H1 (cell line): ENCODE data around the gene PKD2. TPM values are rescaled to one million over a fixed set of nuclear protein-coding genes. Genes with fewer than 3 reads are reported as not detected.

ENCODE experiments used
- CTCF ChIA-PET: fragments of 300-600 bp; sonication (Branson Sonifier 250); formaldehyde crosslinking; loops from one replicate; lab custom pipeline; 2021; ENCODE audit not compliant: partially characterized antibody; lab: Charles Lee
- POLR2A ChIA-PET: fragments of 300-600 bp; sonication (Branson Sonifier 250); formaldehyde crosslinking; loops from one replicate; lab custom pipeline; 2021; ENCODE audit warnings: inconsistent platforms; ENCODE audit not compliant: partially characterized antibody; lab: Charles Lee
- DNase-seq, 2 experiments: peaks; one replicate each; pipeline versions ENCODE4 v3.0.0 to v3.0.0-alpha.2; 2010 to 2022; ENCODE audit warnings: low spot score in 2 of 2, low read depth in 1 of 2, mixed read lengths in 1 of 2
- FAIRE-seq: peaks from 2 replicates; lab custom pipeline; 2011; peaks lifted over from hg19 to GRCh38; lab: Jason Lieb, UNC
- H2AFZ ChIP-seq: 2 replicates; pipeline ENCODE4 v1.8.1; 2012; ENCODE audit warnings: low read length, inconsistent platforms
- H2AK5ac ChIP-seq: 2 replicates; pipeline ENCODE4 v1.6.1; 2013; ENCODE audit warnings: low read depth, low read length
- H2BK120ac ChIP-seq: replicated peaks from 2 replicates; pipeline ENCODE3; 2013; ENCODE audit warnings: low read depth, low read length, inconsistent platforms
- H2BK12ac ChIP-seq: 2 replicates; pipeline ENCODE4 v1.6.1; 2013; ENCODE audit warnings: low read depth, low read length
- H2BK15ac ChIP-seq: 2 replicates; pipeline ENCODE4 v1.6.1; 2013; ENCODE audit warnings: low read length
- H2BK20ac ChIP-seq: 2 replicates; pipeline ENCODE4 v1.6.1; 2013; ENCODE audit warnings: low read length
- H2BK5ac ChIP-seq: 2 replicates; pipeline ENCODE4 v1.6.1; 2013; ENCODE audit warnings: low read depth, low read length
- H3K14ac ChIP-seq: 2 replicates; pipeline ENCODE4 v1.6.1; 2013; ENCODE audit warnings: inconsistent platforms; ENCODE audit not compliant: insufficient read length
- H3K18ac ChIP-seq: 2 replicates; pipeline ENCODE4 v1.6.1; 2013; ENCODE audit warnings: low read length; ENCODE audit errors: extremely low read depth
- H3K23ac ChIP-seq: 2 replicates; pipeline ENCODE4 v1.6.1; 2013; ENCODE audit warnings: inconsistent platforms; ENCODE audit not compliant: insufficient read length
- H3K23me2 ChIP-seq: 2 replicates; pipeline ENCODE4 v1.6.1; 2013; ENCODE audit warnings: low read depth, low read length
- H3K27ac ChIP-seq: 2 replicates; pipeline ENCODE4 v1.6.1; 2011; ENCODE audit warnings: low read depth, low read length, inconsistent platforms
- H3K27me3 ChIP-seq, 4 experiments: replicated peaks in 1 of 4; 1 replicate in 1 of 4; 2 replicates in 3 of 4; pipeline versions ENCODE4 v1.6.1 to v1.8.1; 2011 to 2013; ENCODE audit warnings: low read length in 3 of 4, mild to moderate bottlenecking in 3 of 4, inconsistent platforms in 2 of 4, mixed read lengths in 2 of 4, moderate library complexity in 1 of 4; ENCODE audit not compliant: control insufficient read depth in 3 of 4, insufficient read depth in 3 of 4; ENCODE audit errors: extremely low read depth in 1 of 4
- H3K36me3 ChIP-seq, 4 experiments: 2 replicates each; pipeline versions ENCODE4 v1.6.1 to v1.8.1; 2011 to 2013; ENCODE audit warnings: mild to moderate bottlenecking in 4 of 4, low read length in 3 of 4, moderate library complexity in 2 of 4, control low read depth in 1 of 4, inconsistent platforms in 1 of 4; ENCODE audit not compliant: insufficient read depth in 4 of 4, control insufficient read depth in 2 of 4
- H3K4ac ChIP-seq: replicated peaks from 2 replicates; pipeline ENCODE3; 2013; ENCODE audit warnings: low read length, low read depth, mixed read lengths, inconsistent platforms; ENCODE audit not compliant: insufficient read length
- H3K4me1 ChIP-seq, 4 experiments: replicated peaks in 1 of 4; 1 replicate in 1 of 4; 2 replicates in 3 of 4; pipeline versions ENCODE4 v1.6.1 to v1.8.1; 2011 to 2013; ENCODE audit warnings: low read length in 3 of 4, inconsistent platforms in 2 of 4, mixed read lengths in 1 of 4; ENCODE audit not compliant: insufficient read depth in 4 of 4, control insufficient read depth in 3 of 4
- H3K4me2 ChIP-seq, 2 experiments: 2 replicates each; pipeline versions ENCODE4 v1.6.1 to v1.8.1; 2011 to 2013; ENCODE audit warnings: low read depth in 2 of 2, low read length in 2 of 2, control low read depth in 1 of 2, inconsistent platforms in 1 of 2, mild to moderate bottlenecking in 1 of 2; ENCODE audit not compliant: insufficient read depth in 1 of 2
- H3K4me3 ChIP-seq, 4 experiments: fragments of 200-600, 300-600 bp in 1 of 4; sonication (generic), shearing (Covaris generic), sonication (Bioruptor Twin) in 1 of 4; 2 replicates each; pipeline versions ENCODE4 v1.5.1 to v1.8.1; 2011 to 2016; ENCODE audit warnings: low read length in 4 of 4, low read depth in 3 of 4, control low read depth in 2 of 4, inconsistent platforms in 2 of 4, mild to moderate bottlenecking in 2 of 4, mixed read lengths in 1 of 4, moderate library complexity in 1 of 4; ENCODE audit not compliant: insufficient read depth in 2 of 4; ENCODE audit errors: extremely low read depth in 1 of 4
- H3K56ac ChIP-seq: replicated peaks from 2 replicates; pipeline ENCODE3; 2013; ENCODE audit warnings: low read depth, mild to moderate bottlenecking, mixed read lengths, low read length, inconsistent platforms; ENCODE audit not compliant: insufficient read length
- H3K79me1 ChIP-seq: 2 replicates; pipeline ENCODE4 v1.6.1; 2013; ENCODE audit warnings: low read depth, low read length, control low read depth
- H3K79me2 ChIP-seq, 2 experiments: 2 replicates each; pipeline versions ENCODE4 v1.6.1 to v1.8.1; 2012 to 2013; ENCODE audit warnings: low read length in 2 of 2, mild to moderate bottlenecking in 2 of 2, inconsistent platforms in 1 of 2; ENCODE audit not compliant: insufficient read depth in 2 of 2, control insufficient read depth in 1 of 2
- H3K9ac ChIP-seq, 4 experiments: replicated peaks in 1 of 4; 1 replicate in 1 of 4; 2 replicates in 3 of 4; pipeline versions ENCODE4 v1.6.1 to v1.8.1; 2011 to 2013; ENCODE audit warnings: low read depth in 3 of 4, low read length in 3 of 4, control low read depth in 2 of 4, mild to moderate bottlenecking in 2 of 4, moderate library complexity in 2 of 4, inconsistent platforms in 1 of 4; ENCODE audit errors: extremely low read depth in 1 of 4
- H3K9me3 ChIP-seq, 2 experiments: 2 replicates each; pipeline versions ENCODE4 v1.6.1 to v1.8.1; 2012 to 2013; ENCODE audit warnings: mild to moderate bottlenecking in 2 of 2, moderate library complexity in 2 of 2, control low read depth in 1 of 2, inconsistent platforms in 1 of 2, low read depth in 1 of 2, low read length in 1 of 2, mixed read lengths in 1 of 2; ENCODE audit not compliant: insufficient read depth in 2 of 2
- H4K20me1 ChIP-seq, 2 experiments: replicated peaks in 1 of 2; 2 replicates each; pipeline versions ENCODE3 to v1.8.1; 2011 to 2013; ENCODE audit warnings: inconsistent platforms in 2 of 2, low read length in 2 of 2, mild to moderate bottlenecking in 1 of 2; ENCODE audit not compliant: insufficient read depth in 2 of 2, control insufficient read depth in 1 of 2
- H4K5ac ChIP-seq: 2 replicates; pipeline ENCODE4 v1.6.1; 2013; ENCODE audit warnings: low read length, low read depth, mixed read lengths, inconsistent platforms; ENCODE audit not compliant: insufficient read length
- H4K8ac ChIP-seq: 2 replicates; pipeline ENCODE4 v1.8.0; 2013; ENCODE audit warnings: mild to moderate bottlenecking, moderate library complexity, low read length, inconsistent platforms; ENCODE audit not compliant: insufficient read depth; ENCODE audit errors: extremely low read depth
- H4K91ac ChIP-seq: replicated peaks from 2 replicates; pipeline ENCODE3; 2013; ENCODE audit warnings: low read length, mixed read lengths, inconsistent platforms; ENCODE audit not compliant: insufficient read length
- ATF2 ChIP-seq: IDR thresholded peaks from 2 replicates; pipeline ENCODE4 v1.6.1; 2012; ENCODE audit warnings: low read length, inconsistent platforms
- FOSL1 ChIP-seq: IDR thresholded peaks from 2 replicates; pipeline ENCODE4 v1.6.1; 2011; ENCODE audit warnings: mild to moderate bottlenecking, low read depth, low read length, moderate library complexity; ENCODE audit not compliant: insufficient read depth
- TCF12 ChIP-seq: IDR thresholded peaks from 2 replicates; pipeline ENCODE4 v1.6.1; 2011; ENCODE audit warnings: low read depth, mild to moderate bottlenecking, low read length
- TEAD4 ChIP-seq: IDR thresholded peaks from 2 replicates; pipeline ENCODE4 v1.6.1; 2012; ENCODE audit warnings: low read depth, low read length, inconsistent platforms, mixed read lengths
- WGBS, 2 experiments: shearing (Covaris generic) in 1 of 2; methylation state at CpG; one replicate each; pipeline versions ENCODE4 v1.1.6 to v1.1.7; 2013 to 2015; ENCODE audit warnings: low lambda C conversion rate in 2 of 2, mixed read lengths in 2 of 2, inconsistent platforms in 1 of 2, low coverage in 1 of 2, missing lambda C conversion rate in 1 of 2; ENCODE audit not compliant: insufficient replicate concordance in 2 of 2, insufficient coverage in 1 of 2, insufficient read length in 1 of 2; ENCODE audit errors: extremely low coverage in 1 of 2, missing lambda C conversion rate in 1 of 2; 5-methylcytosine and 5-hydroxymethylcytosine counted together
- polyA plus RNA-seq, 7 experiments: library from polyadenylated mRNA; depleted of rRNA in 3 of 7; stranded (reverse) in 5 of 7; unstranded in 2 of 7; fragments of >200 nt in 5 of 7; fragments of 200-250 nt in 2 of 7; gene quantifications; 1 replicate in 5 of 7; 2 replicates in 1 of 7; 4 replicates in 1 of 7; pipeline versions ENCODE4 v1.2.1 to v1.2.3, GENCODE V29; 2011 to 2013; ENCODE audit warnings: missing spikeins in 2 of 7, mixed read lengths in 2 of 7
- total RNA-seq: library from RNA; stranded (reverse); fragmentation: NEBNext Ultra II Directional; extraction: Animal tissue kit (Norgen Biotek cat#: 25700); gene quantifications from 2 replicates; pipeline ENCODE4 v1.2.1, GENCODE V29; 2021

Gene PKD2
- total and polyA plus RNA-seq, 2 of the 8 experiments (the other 6 are each of a cell fraction or from before 2014, with no cell fraction given): 16.0 to 32.0 TPM

GRCh38 chr4:87995435-87995834 is 12.0 kb upstream of the PKD2 start:
- FAIRE-seq: peak; percentile 42
- CTCF ChIA-PET: no interaction called here

More at GRCh38 chr4:87995435-87995834, 12.0 kb upstream of the PKD2 start:
- no peak overlapping the region for H3K18ac ChIP-seq
- no peaks in the 10 kb centered on the region for H3K4me1 ChIP-seq
- H3K79me2 ChIP-seq: no peaks in the 10 kb centered on the region
- H3K79me1 ChIP-seq: no peaks in the 10 kb centered on the region
- no peak for DNase-seq
- POLR2A ChIA-PET: no interaction called here
- H3K36me3 ChIP-seq: no peaks in the 10 kb centered on the region
- H2BK20ac ChIP-seq: no peak overlapping the region
- H2AFZ ChIP-seq: no peak overlapping the region
- no peak overlapping the region for H3K4me3 ChIP-seq
- no peak overlapping the region for H2BK5ac ChIP-seq
- H4K91ac ChIP-seq: no peak overlapping the region
- no peak overlapping the region for H4K5ac ChIP-seq
- TF ChIP-seq ATF2: peak; percentile 25; the same call in 1 of the 2 replicates
- TF ChIP-seq FOSL1: no peak
- TF ChIP-seq TCF12: no peak
- 0 out of 2 replicates have a peak, but pooled peaks have one; percentile 6 for TF ChIP-seq TEAD4
- TF ChIP-seq, all 59 proteins: peak for 2
- no peaks in the 10 kb centered on the region for H4K20me1 ChIP-seq
- no peak overlapping the region for H4K8ac ChIP-seq
- 50% methylated on average over 2 of the region's 3 CpGs; no CpG with 5 or more reads in 1 of the 2 experiments for WGBS, 2 experiments
- no peak overlapping the region for H3K4ac ChIP-seq
- H3K4me2 ChIP-seq: no peak overlapping the region
- H3K56ac ChIP-seq: no peak overlapping the region
- peaks cover 0 to 1% (median 0%) of the 10 kb centered on the region in 4 experiments; a peak in 1 of 7 replicates for H3K27me3 ChIP-seq
- no peak overlapping the region for H2BK12ac ChIP-seq
- H2BK15ac ChIP-seq: no peak overlapping the region
- no peak overlapping the region for H3K14ac ChIP-seq
- no peak overlapping the region for H3K27ac ChIP-seq
- no peaks in the 10 kb centered on the region for H3K23me2 ChIP-seq
- no peaks in the 10 kb centered on the region for H3K9me3 ChIP-seq
- H2BK120ac ChIP-seq: no peak overlapping the region
- H2AK5ac ChIP-seq: no peak overlapping the region
- no peak overlapping the region for H3K23ac ChIP-seq
- H3K9ac ChIP-seq: no peak overlapping the region
